B cell (primary cell): ENCODE measurements around the gene PCSK1N. TPM values are rescaled to one million over a fixed set of nuclear protein-coding genes. Genes with fewer than 3 reads are reported as not detected.

ENCODE experiments used
- ATAC-seq: fragments of 200-7000 bp; cut with Tn5 transposase; one replicate; pipeline ENCODE4 v1.10.0; 2021; ENCODE audit warnings: low read depth, mild to moderate bottlenecking, moderate number of reproducible peaks, moderate library complexity
- CTCF ChIA-PET: fragments of 350-600 bp; sonication (Branson Sonifier 250); formaldehyde crosslinking; loops from one replicate; lab custom pipeline; 2021; ENCODE audit warnings: antibody characterized with exemption, inconsistent platforms; lab: Charles Lee
- POLR2A ChIA-PET: fragments of 350-600 bp; sonication (Branson Sonifier 250); formaldehyde crosslinking; loops from one replicate; lab custom pipeline; 2021; ENCODE audit warnings: antibody characterized with exemption; lab: Charles Lee
- DNase-seq: peaks from one replicate; pipeline ENCODE4 v3.0.0; 2013
- H2AFZ ChIP-seq: 2 replicates; pipeline ENCODE4 v1.6.1; 2012; ENCODE audit warnings: mild to moderate bottlenecking, low read depth, low read length; ENCODE audit not compliant: insufficient read depth, poor library complexity, severe bottlenecking
- H3K27ac ChIP-seq, 2 donors: 1 replicate in 1 of 2; 2 replicates in 1 of 2; pipeline ENCODE4 v1.5.1; 2012 to 2013; ENCODE audit warnings: low read length in 2 of 2, mild to moderate bottlenecking in 2 of 2, moderate library complexity in 1 of 2
- H3K27me3 ChIP-seq, 4 experiments: fragments of 200-600 bp in 1 of 4; sonication (generic) in 1 of 4; replicated peaks in 1 of 4; 1 replicate in 2 of 4; 2 replicates in 2 of 4; pipeline versions ENCODE4 v1.6.1 to v1.7.0; 2013 to 2016; ENCODE audit warnings: low read length in 3 of 4, mild to moderate bottlenecking in 2 of 4, mixed read lengths in 1 of 4, moderate library complexity in 1 of 4; ENCODE audit not compliant: insufficient read depth in 4 of 4, control insufficient read depth in 3 of 4; ENCODE audit errors: control extremely low read depth in 1 of 4
- H3K36me3 ChIP-seq, 2 experiments: replicated peaks in 1 of 2; 1 replicate in 1 of 2; 2 replicates in 1 of 2; pipeline versions ENCODE4 v1.6.1 to v1.7.1; 2013; ENCODE audit warnings: low read length in 1 of 2; ENCODE audit not compliant: insufficient read depth in 2 of 2, control insufficient read depth in 1 of 2; ENCODE audit errors: control extremely low read depth in 1 of 2, extremely low read depth in 1 of 2
- H3K4me1 ChIP-seq, 2 donors: fragments of 200-600 bp in 1 of 2; sonication (generic) in 1 of 2; 1 replicate in 1 of 2; 2 replicates in 1 of 2; pipeline versions ENCODE4 v1.5.1 to v1.6.1; 2013 to 2017; ENCODE audit warnings: low read length in 2 of 2; ENCODE audit not compliant: control insufficient read depth in 2 of 2, insufficient read depth in 2 of 2
- H3K4me2 ChIP-seq: replicated peaks from 2 replicates; pipeline ENCODE3; 2012; ENCODE audit warnings: mild to moderate bottlenecking, low read depth, low read length; ENCODE audit not compliant: poor library complexity, severe bottlenecking
- H3K4me3 ChIP-seq, 5 experiments: fragments of 200-600 bp in 1 of 5; sonication (generic) in 1 of 5; 1 replicate in 3 of 5; 2 replicates in 2 of 5; pipeline versions ENCODE4 v1.5.1 to v1.7.0; 2011 to 2016; ENCODE audit warnings: low read length in 4 of 5, mild to moderate bottlenecking in 4 of 5, low read depth in 2 of 5, control low read depth in 1 of 5, moderate library complexity in 1 of 5; ENCODE audit not compliant: insufficient read depth in 1 of 5; ENCODE audit errors: control extremely low read depth in 1 of 5, extremely low read depth in 1 of 5
- H3K79me2 ChIP-seq: fragments of 200-600 bp; sonication (generic); one replicate; pipeline ENCODE4 v1.6.0; 2016; ENCODE audit warnings: low read length; ENCODE audit not compliant: control insufficient read depth, insufficient read depth
- H3K9ac ChIP-seq: fragments of 200-600 bp; sonication (generic); 2 replicates; pipeline ENCODE4 v1.6.1; 2017; ENCODE audit warnings: mild to moderate bottlenecking, low read length, moderate library complexity
- H3K9me3 ChIP-seq, 3 donors: one replicate each; pipeline versions ENCODE4 v1.6.1 to v1.7.1; 2013; ENCODE audit warnings: low read length in 2 of 3; ENCODE audit not compliant: control insufficient read depth in 2 of 3, insufficient read depth in 1 of 3; ENCODE audit errors: control extremely low read depth in 1 of 3
- H4K20me1 ChIP-seq: 2 replicates; pipeline ENCODE4 v1.6.0; 2012; ENCODE audit warnings: mild to moderate bottlenecking, low read length; ENCODE audit not compliant: insufficient read depth, control insufficient read depth, poor library complexity, severe bottlenecking
- H3K27ac Mint-ChIP-seq: one replicate; pipeline ENCODE4 v1.8.0; 2021; ENCODE audit warnings: mixed read lengths
- H3K27me3 Mint-ChIP-seq: one replicate; pipeline ENCODE4 v1.8.0; 2021; ENCODE audit warnings: mixed read lengths
- H3K4me1 Mint-ChIP-seq: one replicate; pipeline ENCODE4 v1.8.0; 2021; ENCODE audit warnings: mixed read lengths
- H3K4me3 Mint-ChIP-seq: one replicate; pipeline ENCODE4 v1.8.0; 2021; ENCODE audit warnings: mixed read lengths
- H3K9me3 Mint-ChIP-seq: one replicate; pipeline ENCODE4 v1.8.0; 2022; ENCODE audit warnings: mixed read lengths; ENCODE audit not compliant: insufficient read depth
- CTCF ChIP-seq: fragments of 200-600 bp; IDR thresholded peaks from one replicate; pipeline ENCODE4 v1.8.0; 2022; ENCODE audit warnings: antibody characterized with exemption, mild to moderate bottlenecking
- EZH2 ChIP-seq: IDR thresholded peaks from 2 replicates; pipeline ENCODE4 v1.6.1; 2012; ENCODE audit warnings: borderline replicate concordance, low read depth, mild to moderate bottlenecking, moderate library complexity, low read length; ENCODE audit not compliant: insufficient read depth, poor library complexity, severe bottlenecking
- WGBS: methylation state at CpG from one replicate; pipeline ENCODE4 v1.1.5; 2013; ENCODE audit warnings: missing lambda C conversion rate; ENCODE audit not compliant: insufficient coverage; 5-methylcytosine and 5-hydroxymethylcytosine counted together
- intact Hi-C: fragments of 100-400 bp; cut with micrococcal nuclease; formaldehyde crosslinking; loops from one replicate; pipeline ENCODE4 v1.10.0; 2022
- polyA plus RNA-seq: library from polyadenylated mRNA; depleted of rRNA; stranded (reverse); fragments of >200 nt; gene quantifications from 2 replicates; pipeline ENCODE4 v1.2.3, GENCODE V29; 2012
- total RNA-seq, 2 donors: library from RNA; stranded (reverse); fragments of 120-200 nt in 1 of 2; gene quantifications; 1 replicate in 1 of 2; 2 replicates in 1 of 2; pipeline versions ENCODE4 v1.2.3 to v1.2.4, GENCODE V29; 2013 to 2022

The PCSK1N gene
- total and polyA plus RNA-seq, 2 donors (not counting 1 experiment from before 2014, with no cell fraction given) = 0.09 TPM; not detected in 1

- no peak overlapping the region for H3K4me3 ChIP-seq
- intact Hi-C loops = no loop called here
- CTCF ChIA-PET = no interaction called here
- peaks cover 40% of the 10 kb centered on the region for H3K27me3 Mint-ChIP-seq
- peaks cover 0 to 6% of the 10 kb centered on the region in 2 donors for H3K4me1 ChIP-seq
- ATAC-seq (no peak), DNase-seq (no peak)
- H3K9me3 ChIP-seq = peaks cover 0 to 11% (median 0%) of the 10 kb centered on the region in 3 donors
- H2AFZ ChIP-seq = no peak overlapping the region
- no peaks in the 10 kb centered on the region for H4K20me1 ChIP-seq
- no peaks in the 10 kb centered on the region for H3K79me2 ChIP-seq
- TF ChIP-seq EZH2 = no peak
- no peak for TF ChIP-seq CTCF
- no peak overlapping the region for H3K4me2 ChIP-seq
- H3K27me3 ChIP-seq = peaks cover 0 to 30% (median 7%) of the 10 kb centered on the region in 4 experiments
- peaks cover 8% of the 10 kb centered on the region for H3K4me1 Mint-ChIP-seq
- H3K4me3 Mint-ChIP-seq = no peak overlapping the region
- H3K9me3 Mint-ChIP-seq = no peaks in the 10 kb centered on the region
- POLR2A ChIA-PET = interaction anchor here (0.6 kb wide), 1 partner anchor 59 kb away, joined by 7 read pairs; no protein-coding TSS in a partner anchor
- H3K27ac Mint-ChIP-seq = no peak overlapping the region
- H3K36me3 ChIP-seq = no peaks in the 10 kb centered on the region
- H3K9ac ChIP-seq = no peak overlapping the region
- WGBS = 86% methylated on average over 7 of the region's 24 CpGs
- no peak overlapping the region for H3K27ac ChIP-seq
Observed at GRCh38 chrX:48829016-48829735, 6.2 kb downstream of the PCSK1N start.

GRCh38 chrX:48827654-48827968 lies 7.8 kb downstream of the PCSK1N start:
- H3K4me3 ChIP-seq = no peak overlapping the region
- H3K27ac Mint-ChIP-seq = no peak overlapping the region
- H3K79me2 ChIP-seq = no peaks in the 10 kb centered on the region
- H3K4me1 Mint-ChIP-seq = peaks cover 7% of the 10 kb centered on the region
- H3K9me3 Mint-ChIP-seq = no peaks in the 10 kb centered on the region
- WGBS = no CpG with 5 or more reads among the region's 4 CpGs
- H3K4me3 Mint-ChIP-seq = peak overlapping the region; percentile 65
- no peak overlapping the region for H2AFZ ChIP-seq
- H3K9me3 ChIP-seq = peaks cover 0 to 11% (median 0%) of the 10 kb centered on the region in 3 donors
- peaks cover 0 to 26% (median 7%) of the 10 kb centered on the region in 4 experiments for H3K27me3 ChIP-seq
- ChIA-PET CTCF (no interaction called here), POLR2A (no interaction called here)
- ATAC-seq (no peak), DNase-seq (no peak)
- TF ChIP-seq CTCF = no peak
- no peak for TF ChIP-seq EZH2
- H4K20me1 ChIP-seq = no peaks in the 10 kb centered on the region
- intact Hi-C loops = no loop called here
- peaks cover 0 to 6% of the 10 kb centered on the region in 2 donors for H3K4me1 ChIP-seq
- no peak overlapping the region for H3K4me2 ChIP-seq
- H3K27me3 Mint-ChIP-seq = peaks cover 26% of the 10 kb centered on the region
- H3K9ac ChIP-seq = no peak overlapping the region
- H3K36me3 ChIP-seq = peaks cover 0 to 4% of the 10 kb centered on the region in 2 experiments
- no peak overlapping the region for H3K27ac ChIP-seq
